ENCODE data around the gene GJB1.
"Not testable (repeated sequence)": the region's sequence is repeated elsewhere in the genome, so short reads cannot be mapped to it uniquely, and the experiment has no call there.

Gene GJB1

GRCh38 chrX:71222929-71223328 is at the start of gene GJB1:
Gene GJB1 (plus strand): TSS chrX:71223224. CDS start chrX:71223708, 484 bp downstream.
- DNase-seq (ENCODE audit: low read depth in 2 of 2) = no peak

DNA sequence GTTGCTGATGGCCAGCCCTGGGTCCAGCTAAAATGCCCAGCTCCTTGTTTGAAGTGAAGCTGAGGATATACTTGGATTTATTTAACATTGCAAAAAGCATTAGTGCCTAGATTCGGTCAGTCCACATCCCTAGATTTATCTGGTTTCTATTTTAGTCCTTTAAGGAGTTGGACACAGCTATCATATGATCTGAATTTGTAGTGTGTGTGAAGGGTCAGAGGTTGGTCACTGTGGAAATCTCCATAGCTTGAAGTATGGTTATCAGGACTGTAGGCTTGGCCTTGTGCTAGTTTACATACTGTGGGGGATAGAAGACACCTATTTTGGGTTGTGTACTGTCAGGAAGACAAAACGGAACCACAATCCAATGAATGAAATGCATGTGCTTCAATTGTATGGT is 49.6 kb upstream of the GJB1 start:
- DNase-seq (ENCODE audit: low read depth in 2 of 2) = no peak

DNA sequence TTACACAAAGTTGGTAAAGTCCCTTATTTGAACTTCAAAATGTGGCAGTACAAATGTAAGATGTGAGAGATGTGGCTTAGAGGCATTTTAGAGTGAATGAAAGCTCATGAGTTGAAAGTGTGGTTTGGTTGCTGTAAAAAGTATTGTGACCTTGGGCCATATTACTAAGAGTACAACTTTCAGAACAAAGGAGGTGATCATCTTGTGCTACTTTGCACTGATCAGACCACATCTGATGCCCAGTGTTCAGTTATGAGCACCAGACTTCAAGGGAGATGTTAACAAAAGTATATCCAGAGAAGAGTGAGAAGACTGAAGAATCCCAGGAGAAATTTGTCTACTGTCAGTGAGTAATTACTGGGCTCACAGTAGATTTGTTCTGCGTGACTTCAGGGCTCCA is 48.2 kb upstream of the GJB1 start:
- no peak for DNase-seq (ENCODE audit: low read depth in 2 of 2)

- DNase-seq (ENCODE audit: low read depth in 2 of 2) = no peak
These were observed 47.5 kb upstream of the GJB1 start for GRCh38 chrX:71175531-71175930.

- DNase-seq (ENCODE audit: low read depth in 2 of 2) = no peak
These were observed 45.7 kb upstream of the GJB1 start for GRCh38 chrX:71177327-71177726.

- peak in 1 of 2 donors; percentile 30 for DNase-seq (ENCODE audit: low read depth in 2 of 2)
These were observed 44.1 kb upstream of the GJB1 start for GRCh38 chrX:71178908-71179307.

- not testable (repeated sequence) for DNase-seq (ENCODE audit: low read depth in 2 of 2)
These were observed 42.3 kb upstream of the GJB1 start for GRCh38 chrX:71180579-71181265.

DNA sequence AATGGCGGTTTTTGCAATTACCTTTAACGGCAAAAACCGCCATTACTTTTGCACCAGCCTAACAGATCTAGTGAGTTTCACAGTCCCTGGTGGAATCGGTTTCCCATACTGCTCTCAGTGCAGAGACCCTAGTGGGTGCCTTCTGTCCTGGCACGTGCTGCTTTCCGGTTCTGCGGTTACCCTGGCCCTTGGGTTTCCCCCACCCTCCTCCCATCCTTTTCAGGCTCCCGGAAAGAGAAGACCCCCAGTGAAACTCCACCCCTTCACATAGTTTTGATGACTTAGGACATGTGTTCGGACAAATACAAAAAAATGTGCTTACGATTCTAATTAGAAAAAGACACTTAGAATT is 41.5 kb upstream of the GJB1 start:
- DNase-seq (ENCODE audit: low read depth in 2 of 2) = peak; percentile 15 to 21

- peak; percentile 66 to 74 for DNase-seq (ENCODE audit: low read depth in 2 of 2)
These were observed 40.9 kb upstream of the GJB1 start for GRCh38 chrX:71181910-71182799.

GRCh38 chrX:71182871-71183270 is 40.2 kb upstream of the GJB1 start:
- no peak for DNase-seq (ENCODE audit: low read depth in 2 of 2)

DNA sequence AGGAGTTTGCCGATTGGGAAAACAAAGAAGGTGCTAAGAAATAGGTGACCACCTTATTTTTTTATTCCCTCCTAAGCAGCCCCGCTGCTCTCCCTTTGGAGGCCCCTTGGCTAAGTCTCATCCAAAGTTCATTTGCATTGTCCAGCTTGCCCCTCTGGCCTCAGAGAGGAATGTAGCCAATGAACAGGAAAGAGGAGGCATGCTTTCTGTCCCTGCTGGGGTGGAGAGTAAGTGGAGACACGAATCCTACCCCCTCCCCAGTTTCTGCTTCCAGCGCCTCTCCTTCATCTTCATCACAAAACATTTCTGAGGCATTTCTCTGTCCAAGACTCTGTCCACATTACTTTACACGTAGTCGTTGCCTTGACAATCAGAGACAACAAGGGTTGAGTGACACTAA is 39.7 kb upstream of the GJB1 start:
- no peak for DNase-seq (ENCODE audit: low read depth in 2 of 2)

DNA sequence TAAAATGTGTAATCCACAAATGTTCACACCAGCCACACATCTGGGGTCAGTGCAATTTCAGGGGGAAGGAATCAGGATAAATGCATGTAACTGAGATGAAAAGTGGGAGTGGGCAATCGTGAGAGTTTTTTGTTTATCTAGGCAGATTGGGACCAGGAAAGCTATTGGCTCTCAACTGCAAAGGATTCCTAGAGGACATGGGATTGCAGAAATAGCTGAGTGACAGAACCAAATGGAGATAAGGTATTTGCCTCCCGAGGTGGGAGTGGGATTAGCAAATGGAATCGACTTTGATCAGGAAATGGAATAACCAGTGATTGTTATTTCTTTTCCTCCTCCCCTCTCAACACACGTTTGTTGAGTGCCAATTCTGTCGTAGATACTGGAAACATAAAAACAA is 38.9 kb upstream of the GJB1 start:
- no peak for DNase-seq (ENCODE audit: low read depth in 2 of 2)

- no peak for DNase-seq (ENCODE audit: low read depth in 2 of 2)
These were observed 38.1 kb upstream of the GJB1 start for GRCh38 chrX:71184803-71185495.

DNA sequence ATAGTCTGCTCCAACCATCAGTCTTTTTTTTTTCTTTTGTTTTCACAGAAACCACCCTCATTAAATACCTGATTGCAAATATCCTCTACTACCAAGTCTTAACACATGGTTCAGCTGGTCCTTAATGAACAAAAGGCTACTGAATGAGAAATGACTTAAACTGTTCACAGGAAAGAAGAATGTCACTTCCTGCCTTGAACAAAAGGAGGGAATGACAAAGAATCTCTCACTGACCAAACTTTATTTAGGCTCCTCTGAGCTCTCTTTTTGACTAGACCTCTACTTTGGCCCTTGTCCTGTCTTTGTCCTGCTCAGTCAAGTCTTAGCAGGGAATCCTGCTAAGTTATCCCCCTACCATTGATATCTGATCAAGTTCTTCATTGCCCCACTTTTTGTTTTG is 31.8 kb upstream of the GJB1 start:
- DNase-seq (ENCODE audit: low read depth in 2 of 2) = no peak

DNA sequence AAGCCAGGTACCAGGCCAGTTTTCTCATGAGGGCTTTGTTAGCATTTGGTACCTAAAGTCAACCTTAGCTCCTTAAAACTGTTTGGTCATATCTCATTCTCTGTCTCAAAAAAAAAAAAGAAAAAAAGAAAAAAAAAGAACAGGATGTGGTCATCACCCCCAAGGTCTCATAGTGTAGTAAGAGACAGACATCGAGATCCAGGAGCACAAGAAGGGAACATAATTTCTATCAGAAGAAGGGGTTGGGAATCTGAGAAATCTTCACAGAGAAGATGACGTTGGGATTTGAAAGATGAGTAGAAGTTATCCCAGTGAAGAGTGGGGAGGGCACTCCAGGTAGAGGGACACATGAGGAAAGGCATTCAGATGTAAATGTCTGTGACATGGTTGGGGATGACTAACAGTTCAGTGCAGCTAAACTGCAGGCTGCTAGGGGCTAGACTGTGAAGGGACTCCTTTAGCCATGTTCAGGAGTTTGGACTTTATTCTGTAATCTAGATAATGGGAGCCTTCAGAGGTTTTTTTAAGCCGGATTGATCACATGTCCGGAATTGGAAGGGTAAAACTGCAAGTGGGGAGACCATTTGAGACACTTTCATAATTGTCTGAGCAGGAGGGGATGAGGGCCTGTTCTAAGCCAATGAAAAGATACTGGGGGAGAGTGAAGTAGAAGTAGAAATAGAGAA is 26.9 kb upstream of the GJB1 start:
- DNase-seq (ENCODE audit: low read depth in 2 of 2) = no peak

DNA sequence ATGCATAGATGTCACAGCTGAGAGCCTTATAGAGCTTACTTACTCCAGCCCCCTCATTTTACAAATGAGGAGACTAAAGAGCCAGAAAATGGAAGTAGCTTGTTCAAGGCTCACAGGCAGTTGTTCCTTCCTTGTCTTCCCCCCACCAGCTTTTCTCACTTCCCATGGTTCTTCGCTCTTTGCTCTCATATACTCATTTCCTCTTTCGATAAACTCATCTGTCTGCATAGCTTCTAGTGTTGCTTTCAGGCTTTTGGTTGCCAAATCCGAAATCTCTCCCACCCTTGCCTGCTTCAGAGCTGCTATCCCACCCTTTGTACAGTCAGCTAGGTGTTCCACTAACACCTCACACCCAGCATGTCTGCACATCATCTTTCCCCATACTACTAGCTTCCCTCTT is 25.0 kb upstream of the GJB1 start:
- DNase-seq (ENCODE audit: low read depth in 2 of 2) = no peak

GRCh38 chrX:71199252-71200008 is 23.6 kb upstream of the GJB1 start:
- no peak for DNase-seq (ENCODE audit: low read depth in 2 of 2)

GRCh38 chrX:71210816-71211215 is 12.2 kb upstream of the GJB1 start:
- no peak for DNase-seq (ENCODE audit: low read depth in 2 of 2)

GRCh38 chrX:71212536-71212935 is 10.5 kb upstream of the GJB1 start:
- no peak for DNase-seq (ENCODE audit: low read depth in 2 of 2)

DNA sequence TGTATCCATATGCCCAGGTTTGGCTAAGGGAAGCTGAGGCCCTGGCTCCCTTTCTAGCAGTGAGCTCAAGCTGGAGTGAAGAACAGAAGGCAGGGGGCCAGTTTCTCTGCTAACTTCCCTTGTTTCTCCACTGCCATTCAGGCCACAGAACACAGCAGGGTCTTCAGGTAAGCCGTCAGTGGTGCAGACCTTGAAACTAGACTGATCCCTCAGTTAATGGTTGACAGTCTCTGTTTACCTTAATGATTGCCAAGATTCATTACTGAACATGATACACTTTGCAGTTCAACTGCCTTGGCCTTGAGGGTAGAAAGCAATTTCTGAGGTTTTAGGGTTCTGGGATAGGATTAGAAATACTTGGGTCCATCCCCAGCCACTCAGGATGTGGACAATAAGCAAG is 8.9 kb upstream of the GJB1 start:
- DNase-seq (ENCODE audit: low read depth in 2 of 2) = no peak

- no peak for DNase-seq (ENCODE audit: low read depth in 2 of 2)
These were observed 8.3 kb upstream of the GJB1 start for GRCh38 chrX:71214604-71215337.
